Pons (tissue), 1 donor: ENCODE data around the gene TPCN1.

Source experiments
- DNase-seq: peaks from one replicate; pipeline ENCODE4 v3.0.0-alpha.2; 2016; ENCODE audit warnings: low spot score

Gene TPCN1

GRCh38 chr12:113287146-113287898, 66.1 kb downstream of the TPCN1 start:
- DNase-seq, result no peak

GRCh38 chr12:113287899-113288282, 66.6 kb downstream of the TPCN1 start:
- no peak for DNase-seq

- DNase-seq, result no peak
These were observed 68.1 kb downstream of the TPCN1 start for GRCh38 chr12:113289361-113289760.

GRCh38 chr12:113290506-113290905, 69.2 kb downstream of the TPCN1 start:
- DNase-seq, result no peak

- peak; percentile 46 for DNase-seq
These were observed 70.3 kb downstream of the TPCN1 start for GRCh38 chr12:113291586-113291985.

GRCh38 chr12:113292091-113292490, 70.8 kb downstream of the TPCN1 start:
- DNase-seq, result no peak

- DNase-seq, result no peak
These were observed 71.3 kb downstream of the TPCN1 start for GRCh38 chr12:113292547-113292946.

- no peak for DNase-seq
These were observed 71.8 kb downstream of the TPCN1 start for GRCh38 chr12:113293100-113293499.

GRCh38 chr12:113295886-113296556, 74.8 kb downstream of the TPCN1 start:
- DNase-seq, result no peak

- no peak for DNase-seq
These were observed 75.4 kb downstream of the TPCN1 start for GRCh38 chr12:113296557-113297213.

- no peak for DNase-seq
These were observed 75.9 kb downstream of the TPCN1 start for GRCh38 chr12:113297214-113297587.

GRCh38 chr12:113297621-113298471, 76.6 kb downstream of the TPCN1 start:
- no peak for DNase-seq

GRCh38 chr12:113298472-113298817, 77.2 kb downstream of the TPCN1 start:
- DNase-seq, result no peak

GRCh38 chr12:113298861-113299545, 77.7 kb downstream of the TPCN1 start:
- DNase-seq, result peak; percentile 43

GRCh38 chr12:113299619-113300237, 78.5 kb downstream of the TPCN1 start:
- no peak for DNase-seq

GRCh38 chr12:113301811-113302210, 80.5 kb downstream of the TPCN1 start:
- DNase-seq, result no peak

GRCh38 chr12:113302466-113302865, 81.2 kb downstream of the TPCN1 start:
- no peak for DNase-seq

GRCh38 chr12:113302886-113303640, 81.8 kb downstream of the TPCN1 start:
- no peak for DNase-seq

- DNase-seq, result peak; percentile 27
These were observed 84.1 kb downstream of the TPCN1 start for GRCh38 chr12:113305281-113305856.

- DNase-seq, result no peak
These were observed 85.1 kb downstream of the TPCN1 start for GRCh38 chr12:113306382-113306781.
